Stimulated activated CD8-positive, alpha-beta memory T cell treated with anti-CD3 and anti-CD28 coated beads, Interleukin-12 subunit alpha, Interleukin-12 subunit beta, amount 100 ng/mL, for 4 hours (primary cell): Measurements from ENCODE around the gene PMS2.
"Not testable (repeated sequence)": the region's sequence is repeated elsewhere in the genome, so short reads cannot be mapped to it uniquely, and the experiment has no call there.

Experiments
- DNase-seq: peaks from one replicate; pipeline ENCODE4 v3.0.0-alpha.2; 2020; ENCODE audit warnings: low read depth

Gene PMS2

DNA sequence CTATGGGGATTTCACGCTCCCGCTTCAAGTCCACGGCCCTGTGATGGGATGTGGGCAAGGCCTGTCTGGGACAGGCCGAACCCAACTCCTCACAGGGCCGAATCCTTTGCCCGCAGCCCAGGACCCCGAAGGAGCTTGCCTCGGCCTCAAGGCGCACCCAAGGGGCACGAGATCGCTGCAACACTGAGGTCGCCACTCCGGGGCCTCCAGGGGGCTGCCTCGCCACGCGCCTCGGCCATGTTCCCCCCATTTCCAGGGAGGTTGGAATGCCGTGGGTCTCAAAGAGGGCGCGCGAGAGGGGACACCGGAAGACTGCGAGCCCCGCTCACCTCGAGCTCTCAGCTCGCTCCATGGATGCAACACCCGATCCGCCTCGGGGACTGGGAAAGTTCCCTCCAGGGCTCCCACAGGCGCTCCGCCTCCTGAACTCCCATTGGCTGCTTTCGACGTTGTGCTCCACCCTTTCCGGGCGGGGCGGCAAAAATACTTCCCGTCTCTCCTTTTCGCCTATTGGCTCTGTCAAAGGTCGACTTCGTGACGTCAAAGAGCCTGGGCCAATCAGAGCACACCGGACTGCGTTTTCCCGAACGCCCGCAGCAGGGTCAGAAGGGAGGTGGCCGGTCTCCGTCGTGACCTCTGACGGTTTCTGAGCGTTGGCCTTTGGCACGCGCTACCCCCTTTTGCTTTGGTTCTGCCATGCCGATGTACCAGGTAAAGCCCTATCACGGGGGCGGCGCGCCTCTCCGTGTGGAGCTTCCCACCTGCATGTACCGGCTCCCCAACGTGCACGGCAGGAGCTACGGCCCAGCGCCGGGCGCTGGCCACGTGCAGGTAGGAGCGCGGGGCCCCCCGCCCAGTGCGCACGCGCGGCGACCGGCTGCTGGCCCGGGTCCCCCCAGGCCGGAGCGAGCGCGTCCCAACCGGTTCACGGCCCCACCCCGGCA, at the start of gene PMS2, which contains the start of gene AIMP2:
TSS of gene PMS2 (minus strand) at position 382 of the 944 bp plus-strand sequence. CDS start at position 352, 30 bp downstream.
TSS of gene AIMP2 (plus strand) at position 605 of the 944 bp plus-strand sequence. CDS start at position 697, 92 bp downstream.
- DNase-seq: peak; percentile 93

DNA sequence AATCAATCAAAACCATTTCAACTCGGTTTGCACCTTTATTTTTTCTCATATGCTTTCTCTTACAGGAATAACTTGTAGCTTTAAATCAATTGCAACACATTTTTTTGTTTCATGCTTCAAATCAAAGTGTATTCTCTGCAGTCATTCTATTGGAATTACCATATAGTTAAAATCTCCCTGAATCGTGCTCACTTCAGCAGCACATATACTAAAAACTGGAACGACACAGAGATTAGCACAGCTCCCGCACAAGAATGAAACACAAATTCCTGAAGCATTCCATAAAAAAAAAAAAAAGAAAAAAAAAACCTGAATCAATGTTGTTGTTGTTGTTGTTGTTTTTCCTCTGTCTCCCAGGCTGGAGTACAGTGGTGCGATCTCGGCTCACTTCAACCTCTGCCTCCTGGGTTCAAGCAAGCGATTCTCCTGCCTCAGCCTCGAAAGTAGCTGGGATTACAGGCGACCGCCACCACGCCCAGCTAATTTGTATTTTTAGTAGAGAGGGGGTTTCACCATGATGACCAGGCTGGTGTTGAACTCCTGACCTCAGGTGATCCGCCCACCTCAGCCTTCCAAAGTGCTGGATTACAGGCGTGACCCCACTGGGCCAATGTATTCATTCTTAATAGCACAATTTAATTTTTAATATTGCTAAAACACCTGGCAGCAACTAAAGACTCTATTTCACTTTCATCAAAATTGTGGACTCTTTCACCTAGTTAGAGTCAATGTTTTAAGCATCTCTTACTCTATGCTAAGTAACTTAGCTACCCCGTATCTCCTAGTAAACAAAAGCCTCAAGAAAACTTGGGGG, 48.7 kb upstream of the PMS2 start:
- DNase-seq: no peak

DNA sequence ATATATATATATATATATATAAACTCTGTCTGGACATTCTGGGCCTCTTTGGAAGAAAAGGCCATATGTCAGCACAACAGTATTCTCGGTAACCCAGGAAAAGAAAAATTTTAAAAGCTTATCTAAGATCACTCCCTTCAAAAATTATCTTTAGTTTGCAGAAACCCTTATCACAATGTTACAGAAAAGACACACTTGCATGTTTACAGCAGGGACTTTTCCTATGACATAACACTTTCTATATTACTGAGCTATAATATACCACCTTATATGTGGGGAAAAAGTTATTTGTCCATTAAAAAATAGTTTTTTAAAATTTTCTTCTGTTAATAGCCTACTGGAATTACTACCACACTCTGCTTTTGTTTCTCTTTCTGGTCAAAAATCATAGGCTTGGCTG, 47.8 kb upstream of the PMS2 start:
- no peak for DNase-seq

DNA sequence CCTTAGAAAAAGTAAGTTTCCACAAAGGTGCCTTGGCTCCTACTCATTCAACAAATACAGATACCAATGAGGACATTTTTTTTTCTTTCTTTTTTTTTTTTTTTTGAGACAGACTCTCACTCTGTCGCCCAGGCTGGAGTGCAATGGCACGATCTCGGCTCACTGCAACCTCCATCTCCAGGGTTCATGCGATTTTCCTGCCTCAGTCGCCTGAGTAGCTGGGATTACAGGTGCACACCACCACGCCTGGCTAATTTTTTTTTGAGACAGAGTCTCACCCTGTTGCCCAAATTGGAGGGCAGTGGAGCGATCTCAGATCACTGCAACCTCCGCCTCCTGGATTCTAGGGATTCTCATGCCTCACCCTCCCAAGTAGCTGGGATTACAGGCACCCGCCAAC, 42.3 kb upstream of the PMS2 start:
- DNase-seq: not testable (repeated sequence)

DNA sequence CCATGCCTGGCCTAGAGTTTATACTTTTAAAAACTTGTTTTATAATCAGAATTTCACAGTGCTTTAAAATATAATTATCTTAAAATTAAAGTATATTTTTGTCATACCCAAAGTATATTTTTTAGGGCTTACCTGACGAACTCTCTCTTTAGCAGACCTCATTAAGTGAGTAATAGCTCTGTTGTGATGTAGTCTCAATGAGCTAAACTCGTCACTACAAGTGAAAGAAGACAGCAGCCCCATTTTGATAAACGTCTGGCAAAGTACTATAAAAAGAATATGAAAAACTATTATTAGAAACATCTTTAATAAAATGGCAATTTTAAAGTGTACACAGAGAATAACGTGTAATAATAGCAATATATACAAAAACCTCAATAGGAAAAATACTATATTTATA, 40.9 kb upstream of the PMS2 start:
- DNase-seq: no peak

DNA sequence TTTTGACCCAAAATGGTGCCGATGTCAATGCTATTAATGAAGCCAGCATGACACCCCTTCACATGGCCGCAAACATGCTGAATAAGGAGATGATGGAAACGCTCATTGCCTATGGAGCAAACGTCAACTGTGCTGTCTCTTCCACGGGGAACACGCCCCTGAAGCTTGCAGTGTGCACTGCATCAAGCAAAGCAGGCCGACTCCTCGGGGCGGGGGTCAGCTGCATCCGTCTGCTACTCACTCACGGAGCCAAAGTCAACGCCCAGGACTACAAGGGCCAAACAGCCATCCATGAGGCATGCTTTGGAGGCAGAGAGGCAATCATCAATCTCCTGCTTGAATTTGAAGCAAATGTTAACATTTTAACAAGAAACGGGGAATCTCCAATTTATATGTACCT, 26.8 kb upstream of the PMS2 start:
- DNase-seq: no peak

DNA sequence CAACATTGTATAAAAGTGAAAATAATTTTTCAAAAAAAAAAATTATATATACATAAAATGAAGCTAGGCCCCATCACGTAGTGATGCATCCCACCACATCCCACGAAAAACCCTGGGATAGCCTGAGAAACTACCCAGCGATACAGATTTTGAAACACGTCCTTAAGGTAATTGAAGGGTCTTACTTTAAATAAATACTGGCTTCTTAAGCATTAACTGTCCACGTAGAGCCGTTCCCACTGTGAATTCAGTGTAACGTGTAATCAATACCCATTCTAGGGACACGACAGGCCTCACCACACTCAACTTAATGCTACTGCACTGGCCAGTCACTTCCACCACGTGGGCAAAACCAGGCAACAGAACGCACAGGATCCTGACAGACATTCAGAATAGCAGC, 26.3 kb upstream of the PMS2 start:
- no peak for DNase-seq

DNA sequence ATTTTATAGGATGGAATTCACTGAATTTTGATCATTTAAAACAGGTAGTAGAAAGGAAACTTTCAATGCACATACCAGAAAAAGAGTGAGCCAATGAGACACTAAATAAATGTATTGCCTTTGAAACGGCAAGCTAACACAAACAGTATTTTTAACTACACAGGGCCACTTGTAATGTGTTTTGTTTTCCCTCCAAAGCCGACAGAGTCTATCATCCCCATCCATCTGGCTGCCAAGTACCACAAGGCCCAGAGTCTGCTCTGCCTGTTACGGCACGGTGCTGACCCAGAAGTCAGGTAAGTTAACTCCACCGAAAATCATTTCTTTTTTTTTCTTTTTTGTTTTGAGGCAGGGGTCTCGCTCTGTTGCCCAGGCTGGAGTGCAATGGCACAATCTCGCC, 23.8 kb upstream of the PMS2 start:
- DNase-seq: no peak

DNA sequence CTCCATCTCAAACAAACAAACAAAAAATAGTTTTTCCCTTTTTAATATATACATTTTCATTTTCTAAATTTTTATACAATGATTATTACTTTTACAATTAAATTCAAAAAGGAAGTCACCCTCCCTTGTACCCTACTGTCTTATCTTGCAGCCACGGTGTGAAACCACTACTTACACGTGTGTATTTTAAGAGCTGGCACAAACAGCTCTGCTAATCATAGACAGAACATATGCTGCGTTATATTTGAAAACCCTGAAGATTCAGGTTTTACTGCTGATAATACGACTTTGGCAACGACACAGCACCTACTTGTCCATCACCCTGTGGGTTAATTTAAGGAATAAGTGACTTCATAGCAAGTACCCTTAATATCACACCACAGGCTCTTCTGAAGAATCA, 23.3 kb upstream of the PMS2 start:
- no peak for DNase-seq

DNA sequence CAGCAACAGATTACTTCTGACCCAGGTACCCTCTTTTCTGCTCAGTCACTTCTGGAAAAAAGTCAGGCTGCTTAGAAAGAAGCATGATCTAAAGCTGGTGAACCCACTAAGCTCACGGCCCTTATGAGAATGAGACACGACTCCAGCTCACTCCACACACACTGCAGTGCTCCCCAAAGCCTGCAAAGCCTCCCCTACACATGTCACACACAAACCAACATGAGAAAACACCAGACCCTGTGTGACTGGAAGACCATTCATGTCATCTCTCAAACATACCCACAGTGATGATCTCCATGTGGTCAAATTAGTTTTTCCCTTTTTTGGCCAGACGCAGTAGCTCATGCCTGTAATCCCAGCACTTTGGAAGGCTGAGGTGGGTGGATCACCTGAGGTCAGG, 22.7 kb upstream of the PMS2 start:
- DNase-seq: no peak

DNA sequence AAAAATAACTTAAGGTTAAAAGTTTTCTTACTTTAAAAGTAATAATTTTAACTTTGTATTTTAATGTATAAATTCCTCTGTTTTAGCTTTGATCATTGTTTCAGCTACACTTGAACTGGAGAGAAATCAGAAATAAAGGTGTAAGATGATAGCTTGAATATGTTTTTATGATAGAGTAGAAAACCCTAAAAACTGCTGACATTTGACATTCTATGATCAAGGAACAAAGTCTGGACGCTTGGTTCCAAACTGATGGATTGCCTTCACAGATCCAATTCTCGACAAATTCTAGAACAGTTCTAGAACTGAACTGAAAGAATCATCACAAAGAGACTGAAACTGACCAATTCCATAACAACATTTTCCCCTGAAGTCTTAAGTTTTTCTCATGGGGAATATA, 22.1 kb upstream of the PMS2 start, which contains the start of gene ANKRD61:
TSS of gene ANKRD61 (plus strand) at position 389 of the 400 bp plus-strand sequence. CDS start at position 389, 0 bp downstream.
- no peak for DNase-seq

DNA sequence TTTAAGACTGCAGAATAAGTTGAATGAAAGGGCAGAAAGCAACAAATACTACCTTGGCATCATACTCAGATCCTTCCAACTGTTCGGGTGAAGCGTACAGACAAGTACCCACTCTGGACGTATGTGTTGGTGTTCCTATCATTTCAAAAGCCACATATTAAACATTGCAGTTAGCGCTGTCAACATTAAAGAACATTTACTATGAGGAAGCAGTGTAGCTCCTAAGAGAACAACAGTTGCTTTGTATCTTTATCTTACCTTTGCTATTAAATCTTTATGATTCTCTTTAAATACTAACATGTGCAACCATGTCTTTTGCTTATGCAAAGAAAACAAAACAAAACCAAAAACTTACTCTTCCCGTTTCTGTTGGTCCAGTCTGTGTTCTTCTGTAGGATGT, 19.7 kb upstream of the PMS2 start:
- no peak for DNase-seq

- DNase-seq: no peak
Observed at GRCh38 chr7:6027806-6028365, 19.0 kb upstream of the PMS2 start.

GRCh38 chr7:6026820-6027311, 18.0 kb upstream of the PMS2 start:
- no peak for DNase-seq

DNA sequence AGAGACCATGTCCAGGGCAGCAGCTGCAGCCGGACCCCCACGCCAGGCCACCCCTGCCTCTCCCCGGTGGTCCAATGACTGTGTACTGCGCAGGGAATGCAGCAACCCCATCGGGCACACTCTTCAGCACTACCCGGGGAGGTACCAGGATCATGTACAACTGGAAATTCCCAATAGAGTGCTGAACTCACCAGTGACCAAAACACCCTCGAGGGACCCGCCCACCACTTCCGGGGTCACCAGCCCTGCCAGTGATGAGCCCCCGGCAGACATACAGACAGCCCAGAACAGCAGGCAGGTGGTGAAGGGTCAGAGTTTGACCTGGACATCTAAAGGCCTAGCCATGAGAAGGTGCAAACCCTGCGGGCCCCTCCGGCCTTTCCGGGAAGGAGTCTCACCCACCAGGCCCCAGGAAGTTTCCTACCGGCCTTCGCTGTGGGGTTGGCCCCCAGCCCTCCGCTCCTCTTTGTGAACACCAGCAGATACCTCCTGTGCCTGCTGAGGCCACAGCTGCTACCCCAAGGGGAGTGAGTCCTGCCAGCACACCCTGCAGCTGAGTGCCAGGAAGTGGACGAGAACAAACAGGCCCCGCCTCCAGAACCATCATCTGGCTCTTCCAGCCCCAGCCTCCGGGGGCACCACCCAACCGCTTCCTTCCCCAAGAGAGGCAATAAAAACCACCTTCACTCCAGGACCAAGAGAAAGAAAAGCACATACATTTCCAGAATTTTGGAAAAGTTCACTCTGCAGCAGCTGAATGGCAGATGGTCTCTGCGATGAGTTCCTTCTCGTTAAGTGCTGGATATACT, 17.4 kb upstream of the PMS2 start:
- DNase-seq: peak; percentile 30

GRCh38 chr7:6023974-6024435, 15.2 kb upstream of the PMS2 start:
- no peak for DNase-seq

DNA sequence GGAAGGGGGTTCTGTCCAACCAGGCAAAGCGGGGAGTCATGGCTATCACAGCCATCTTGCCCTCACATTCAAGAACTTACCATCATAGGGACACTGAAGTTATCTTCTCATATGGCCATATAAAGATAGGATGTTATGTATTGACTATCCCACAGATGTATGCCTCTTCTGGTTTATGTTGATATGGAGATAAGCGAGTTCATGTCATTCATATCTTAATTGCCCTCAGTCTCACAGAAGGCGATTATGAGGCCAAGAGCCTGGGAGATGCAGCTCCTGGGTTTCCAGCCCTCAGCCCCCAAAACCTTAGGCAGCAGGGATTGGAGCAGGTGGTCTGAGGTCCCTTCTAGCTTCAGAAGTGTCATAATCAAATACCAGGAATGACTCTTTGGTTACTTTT, 13.9 kb upstream of the PMS2 start:
- no peak for DNase-seq

GRCh38 chr7:6020371-6021286, 11.8 kb upstream of the PMS2 start:
- no peak for DNase-seq

DNA sequence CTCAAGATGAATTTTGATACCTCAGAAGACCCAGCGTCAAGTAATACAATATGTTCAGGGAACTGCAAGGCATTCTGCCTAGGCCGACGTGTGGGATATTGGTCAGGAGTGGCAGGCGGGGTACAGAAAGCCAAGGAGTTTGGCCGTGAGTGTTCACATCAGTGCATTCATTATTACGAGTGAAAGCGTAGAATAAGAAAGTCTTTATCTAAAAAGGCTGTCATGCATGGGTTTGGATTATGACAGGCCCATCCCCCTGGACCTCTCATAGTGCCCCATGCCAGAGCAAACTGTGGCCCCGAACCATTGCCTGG, 7.8 kb upstream of the PMS2 start:
- DNase-seq: no peak

DNA sequence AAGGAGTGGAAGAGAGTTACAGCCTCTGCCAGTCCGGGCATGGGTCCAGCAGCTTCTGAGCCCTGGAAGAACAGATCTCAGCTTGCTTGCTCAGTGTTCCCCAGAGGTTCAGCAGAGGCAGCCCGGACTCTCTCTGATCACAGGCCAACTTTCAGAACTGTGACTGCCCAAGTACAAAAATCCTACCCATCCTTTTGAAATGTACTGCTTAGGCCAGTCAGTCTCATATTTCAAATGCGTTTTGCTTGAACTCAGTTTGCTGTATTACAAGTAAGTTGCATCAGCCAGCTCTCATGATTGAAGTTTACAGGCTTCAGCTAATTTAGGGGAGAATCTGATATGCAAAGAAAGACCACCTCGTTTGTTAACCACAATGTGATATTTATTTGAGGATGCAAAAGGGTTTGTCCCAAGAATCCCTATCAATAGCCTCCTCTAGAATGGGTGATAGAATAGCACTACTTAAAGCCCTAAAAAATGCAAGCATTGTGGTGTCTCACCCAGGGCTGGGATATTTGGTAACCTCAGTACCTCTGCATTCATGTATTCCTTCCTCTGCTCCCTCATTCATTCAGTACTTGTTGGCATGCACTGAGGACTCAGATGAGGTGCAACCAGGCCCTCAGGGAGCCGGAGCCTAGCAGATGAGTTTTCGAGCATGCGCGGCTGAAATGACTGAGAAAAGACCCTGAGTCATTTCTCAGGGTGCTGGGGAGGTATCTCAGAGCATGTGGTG, 7.2 kb upstream of the PMS2 start:
- no peak for DNase-seq
